GM21529 (cell line): ENCODE results near the gene CD27.
"Not testable (repeated sequence)": the region's sequence is repeated elsewhere in the genome, so short reads cannot be mapped to it uniquely, and the experiment has no call there.

Experiments
- ATAC-seq: cut with Tn5 transposase; IDR thresholded peaks from one replicate; pipeline ENCODE4 v1.9.1; 2021; ENCODE audit not compliant: unreplicated experiment

The CD27 gene

DNA sequence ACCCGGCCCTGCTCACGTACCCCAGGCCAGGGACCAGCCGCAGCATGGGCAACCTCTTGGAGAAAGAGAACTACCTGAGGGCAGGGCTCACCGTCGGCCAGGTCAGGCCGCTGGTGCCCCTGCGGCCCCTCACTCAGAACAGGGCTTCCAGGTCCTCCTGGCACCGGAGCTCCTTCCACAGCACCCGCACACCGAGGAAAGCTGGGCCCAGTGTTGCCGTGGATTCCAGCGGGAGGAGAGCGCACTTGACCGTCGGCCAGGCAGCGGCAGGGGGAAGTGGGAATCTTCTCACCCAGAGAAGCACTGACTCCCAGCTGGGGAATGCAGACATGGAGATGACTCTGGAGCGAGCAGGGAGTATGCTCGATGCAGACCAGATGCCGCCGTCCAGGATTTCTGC, 33.7 kb downstream of the CD27 start:
- ATAC-seq, result no peak

DNA sequence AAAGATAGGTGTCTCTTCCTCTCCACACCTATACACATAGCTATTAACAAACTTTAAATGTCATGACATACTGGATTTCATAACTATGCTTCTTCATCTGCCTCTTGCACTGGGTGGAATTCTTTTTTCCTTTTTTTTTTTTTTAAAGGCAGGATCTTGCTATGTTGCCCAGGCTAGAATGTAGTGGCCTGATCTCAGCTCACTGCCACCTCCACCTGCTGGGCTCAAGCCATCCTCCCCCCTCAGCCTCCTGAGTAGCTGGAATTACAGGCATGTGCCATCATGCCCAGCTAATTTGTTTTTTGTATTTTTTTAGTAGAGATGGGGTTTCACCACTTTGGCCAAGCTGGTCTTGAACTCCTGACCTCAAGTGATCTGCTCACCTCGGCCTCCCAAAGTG, 43.5 kb downstream of the CD27 start:
- no peak for ATAC-seq

DNA sequence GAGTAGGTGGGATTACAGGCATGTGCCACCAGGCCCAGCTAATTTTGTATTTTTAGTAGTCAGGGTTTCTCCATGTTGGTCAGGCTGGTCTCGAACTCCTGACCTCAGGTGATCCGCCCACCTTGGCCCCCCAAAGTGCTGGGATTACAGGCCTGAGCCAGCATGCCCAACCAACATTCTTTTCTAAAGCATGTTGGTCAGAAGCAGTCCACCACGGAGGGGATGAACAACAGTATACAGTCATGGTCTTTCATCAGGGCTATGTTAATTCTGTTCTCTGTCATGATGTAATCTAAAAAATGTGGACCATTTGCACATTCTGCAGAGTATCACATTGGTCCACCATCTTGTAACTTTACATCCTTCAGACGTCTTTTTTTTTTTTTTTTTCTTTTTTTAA, 44.7 kb downstream of the CD27 start:
- no peak for ATAC-seq

DNA sequence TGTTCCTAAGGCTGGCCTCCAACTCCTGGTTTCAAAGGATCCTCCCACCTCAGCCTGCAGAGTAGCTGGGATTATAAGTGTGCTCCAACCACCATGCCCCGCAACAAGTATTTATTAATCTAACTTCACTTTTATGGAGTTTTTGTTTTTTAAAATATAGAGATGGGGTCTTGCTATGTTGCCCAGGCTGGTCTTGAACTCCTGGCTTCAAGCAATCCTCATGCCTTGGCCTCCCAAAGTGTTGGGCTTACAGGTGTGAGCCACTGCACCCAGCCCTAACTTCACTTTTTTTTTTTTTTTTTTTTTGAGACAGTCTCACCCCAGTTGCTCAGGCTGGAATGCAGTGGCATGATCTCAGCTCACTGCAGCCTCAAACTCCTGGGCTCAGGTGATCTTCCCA, 45.9 kb downstream of the CD27 start:
- ATAC-seq, result not testable (repeated sequence)

DNA sequence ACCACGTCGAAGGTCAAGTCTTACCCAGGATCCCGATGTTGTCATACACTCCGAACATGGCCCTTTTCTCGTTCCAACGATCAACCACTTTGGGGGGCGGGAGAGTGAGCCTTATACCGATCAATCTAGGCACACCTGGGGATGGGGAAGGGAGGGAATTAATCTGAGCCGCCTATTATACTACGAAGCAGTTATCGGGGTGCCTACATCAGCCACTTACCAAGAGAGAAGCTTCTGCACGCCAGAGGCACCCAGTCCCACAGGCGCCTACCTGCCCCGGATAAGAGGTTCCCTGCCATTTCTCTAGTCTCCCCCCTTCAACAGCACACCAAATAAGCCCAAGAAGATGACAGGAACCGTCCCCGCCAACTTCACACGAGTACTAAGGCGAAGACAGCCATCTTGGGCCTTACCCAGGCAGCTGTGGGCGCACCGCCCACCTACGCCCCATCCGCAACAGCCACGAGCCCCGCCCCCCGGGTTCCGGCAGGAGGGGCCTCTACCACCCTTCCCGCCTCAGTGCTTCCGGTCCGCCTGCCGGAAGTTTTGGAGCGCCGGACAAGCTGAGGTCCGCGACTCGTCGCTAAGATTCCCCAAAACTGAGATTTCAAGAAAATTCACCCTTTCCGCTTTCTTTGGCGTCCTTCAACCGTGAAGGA, 48.2 kb downstream of the CD27 start, which contains the start of gene MRPL51:
TSS of gene MRPL51 (minus strand) at position 425 of the 659 bp plus-strand sequence. CDS start at position 299, 126 bp downstream.
- ATAC-seq, result peak; percentile 54

DNA sequence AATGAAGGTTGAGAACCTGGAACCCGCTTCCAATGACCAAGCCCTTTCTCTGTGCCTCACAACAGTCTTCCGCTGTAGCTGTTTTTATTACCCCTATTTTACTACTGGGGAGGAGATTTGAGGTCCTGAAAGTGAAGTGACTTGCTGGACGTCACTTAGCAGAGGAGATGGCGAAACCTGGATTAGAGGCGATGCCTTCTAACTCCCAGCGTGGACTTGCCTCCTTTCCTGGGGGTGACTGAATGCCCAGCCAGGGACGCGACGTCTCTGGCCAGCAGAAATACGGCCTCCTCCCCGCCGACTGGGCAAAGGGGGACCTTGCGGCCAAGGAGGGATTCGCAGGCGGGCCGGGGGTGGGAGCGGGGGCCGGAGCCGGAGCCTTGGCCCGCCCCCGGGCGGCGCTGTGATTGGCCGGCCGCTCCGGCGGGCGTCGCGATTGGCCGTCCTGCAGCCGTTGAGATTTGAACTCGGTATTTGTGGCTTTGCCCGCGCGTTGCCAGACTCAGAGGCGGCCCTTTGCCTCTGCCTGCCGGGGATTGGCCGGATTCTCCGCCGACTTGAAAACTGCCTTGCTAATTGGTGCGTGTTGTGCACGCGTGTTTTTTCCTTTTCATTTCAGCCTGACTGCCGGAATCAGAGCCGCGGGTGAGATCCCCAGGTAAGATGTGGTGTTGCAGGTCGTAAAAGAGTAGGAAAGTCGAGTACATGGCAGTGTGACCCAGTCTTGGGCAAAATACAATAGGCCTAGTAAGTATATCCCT, 48.9 kb downstream of the CD27 start, which contains the start of gene NCAPD2:
TSS of gene NCAPD2 (plus strand) at position 606 of the 761 bp plus-strand sequence. CDS start 997 bp downstream, outside the sequence.
- ATAC-seq, result peak; percentile 84

DNA sequence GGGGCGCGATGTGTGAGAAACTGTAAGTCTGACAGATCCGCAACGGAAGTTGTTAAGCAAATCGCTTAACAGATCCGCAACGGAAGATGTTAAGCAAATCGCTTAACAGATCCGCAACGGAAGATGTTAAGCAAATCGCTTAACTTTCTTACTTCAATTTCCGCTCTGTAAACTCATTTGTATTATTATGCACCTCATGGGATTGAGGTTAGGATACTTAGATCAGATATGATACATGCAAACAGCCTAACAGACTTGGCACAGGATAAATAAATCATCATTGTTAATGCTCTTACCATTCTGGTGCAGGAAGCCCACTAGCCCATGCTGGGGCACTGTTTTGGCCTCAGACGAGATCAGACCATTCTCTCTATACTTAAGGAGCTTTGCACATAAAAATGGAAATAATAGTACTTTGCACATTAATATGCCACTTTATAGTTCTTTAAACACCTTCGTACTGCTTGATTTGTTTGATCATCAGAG, 49.5 kb downstream of the CD27 start:
- no peak for ATAC-seq

DNA sequence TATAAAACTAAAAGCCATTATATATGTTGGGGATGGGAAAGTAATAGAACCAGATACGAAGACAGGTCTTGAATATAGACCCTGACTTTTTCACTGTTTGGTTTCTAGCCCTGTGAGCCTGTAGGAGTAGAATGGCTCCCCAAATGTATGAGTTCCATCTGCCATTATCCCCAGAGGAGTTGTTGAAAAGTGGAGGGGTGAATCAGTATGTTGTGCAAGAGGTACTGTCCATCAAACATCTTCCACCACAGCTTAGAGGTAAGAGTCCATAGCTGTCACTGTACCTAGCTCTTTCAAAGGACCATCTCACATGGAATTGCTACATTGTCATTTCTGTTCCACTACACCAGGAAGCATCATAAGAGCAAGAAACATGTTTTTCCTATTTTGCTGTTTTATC, 50.2 kb downstream of the CD27 start:
- ATAC-seq, result no peak

DNA sequence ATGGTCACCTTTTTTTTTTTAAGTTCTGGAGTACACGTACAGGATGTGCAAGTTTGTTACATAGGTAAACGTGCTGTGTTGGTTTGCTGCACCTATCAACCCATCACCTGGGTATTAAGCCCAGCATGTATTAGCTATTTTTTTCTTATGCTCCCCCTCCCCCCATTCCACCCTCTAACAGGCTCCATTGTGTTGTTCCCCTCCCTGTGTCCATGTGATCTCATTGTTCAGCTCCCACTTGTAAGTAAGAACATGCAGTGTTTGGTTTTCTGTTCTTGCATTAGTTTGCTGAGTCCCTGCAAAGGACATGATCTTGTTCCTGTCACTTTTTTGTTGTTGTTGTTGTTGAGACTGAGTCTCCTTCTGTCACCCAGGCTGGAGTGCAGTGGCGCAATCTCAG, 52.5 kb downstream of the CD27 start:
- not testable (repeated sequence) for ATAC-seq

DNA sequence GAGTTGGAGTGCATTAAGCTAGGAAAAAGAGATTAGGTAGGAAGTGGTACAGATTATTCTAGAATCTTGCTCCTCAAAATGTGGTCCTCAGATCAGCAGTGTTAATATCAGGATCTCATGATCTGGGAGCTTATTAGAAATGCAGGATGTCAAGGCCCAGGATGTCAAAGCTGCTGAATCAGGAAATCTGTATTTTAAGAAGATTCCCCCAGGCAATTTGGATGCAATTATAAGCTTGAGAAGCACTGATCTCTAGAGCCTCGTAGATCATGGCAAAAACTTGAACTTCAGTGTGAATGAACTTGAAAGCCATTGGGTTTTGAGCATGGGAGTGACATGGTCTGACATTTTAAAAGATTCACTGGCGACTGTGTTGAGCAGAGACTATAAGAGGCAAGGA, 55.7 kb downstream of the CD27 start:
- no peak for ATAC-seq
